ENCODE data around the gene GDI1. TPM values are rescaled to one million over a fixed set of nuclear protein-coding genes. Genes with fewer than 3 reads are reported as not detected.
"Not testable (repeated sequence)": the region's sequence is repeated elsewhere in the genome, so short reads cannot be mapped to it uniquely, and the experiment has no call there.

GDI1 gene
- total and polyA plus RNA-seq, 2 donors (not counting 1 experiment from before 2014, with no cell fraction given): 199 to 311 TPM

DNA sequence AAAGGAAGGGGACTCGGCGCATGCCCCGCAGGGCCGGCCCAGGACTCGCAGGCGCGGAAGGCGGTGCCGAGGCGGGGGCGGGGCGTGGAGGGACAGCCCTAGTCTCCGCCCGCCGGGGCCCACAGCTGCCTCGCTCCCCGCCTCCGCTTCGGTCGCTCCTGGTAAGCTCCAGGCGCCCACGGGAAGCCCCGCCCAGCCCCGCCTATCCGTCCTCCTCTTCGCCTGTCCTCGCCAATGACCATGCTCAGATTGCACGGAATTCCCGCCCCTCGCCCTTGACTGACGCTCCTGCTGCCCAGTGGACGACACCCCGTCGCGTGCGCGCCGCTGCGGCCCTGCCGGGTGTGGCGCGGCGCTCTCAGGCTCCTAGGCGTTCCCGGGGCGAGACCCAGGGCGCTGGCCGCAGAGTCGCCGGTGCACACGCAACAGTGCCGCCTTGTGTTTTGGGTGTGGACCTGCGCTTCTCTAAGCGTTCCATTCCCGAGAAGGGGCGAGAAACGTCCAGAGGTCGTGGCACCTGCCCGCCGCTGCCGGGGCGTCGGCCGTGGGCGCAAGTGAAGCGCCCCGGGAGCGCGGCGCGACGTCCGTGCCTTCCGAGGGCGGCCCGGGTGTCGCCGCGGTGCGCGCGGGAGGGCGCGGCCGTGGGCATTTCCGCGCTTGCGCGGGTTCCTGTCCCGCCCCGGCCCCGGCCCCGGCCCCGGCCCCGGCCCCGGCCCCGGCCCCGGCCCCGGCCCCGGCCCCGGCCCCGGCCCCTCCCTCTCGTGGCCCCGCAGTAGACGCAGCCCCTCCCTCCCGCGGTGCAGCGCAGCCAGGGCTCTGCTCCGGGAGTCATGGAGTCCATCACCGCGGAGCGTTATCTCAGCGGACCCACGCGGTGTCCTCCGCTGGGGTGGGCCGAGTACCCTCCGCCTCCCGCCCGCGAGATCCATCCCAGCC, 46.9 kb upstream of the GDI1 start:
- H3K36me3 ChIP-seq (replicated peaks in 1 of 2; ENCODE audit: control extremely low read depth in 1 of 2, control insufficient read depth in 1 of 2, extremely low read depth in 1 of 2, insufficient read depth in 2 of 2, low read length in 1 of 2); POLR2A ChIA-PET; H3K4me1 Mint-ChIP-seq; H3K27me3 ChIP-seq (replicated peaks in 1 of 4; ENCODE audit: control extremely low read depth in 1 of 4, control insufficient read depth in 3 of 4, insufficient read depth in 4 of 4, low read length in 3 of 4); intact Hi-C loops (cut with micrococcal nuclease); H3K9ac ChIP-seq (ENCODE audit: low read length); H4K20me1 ChIP-seq (ENCODE audit: control insufficient read depth, insufficient read depth, low read length, poor library complexity, severe bottlenecking); H3K4me3 ChIP-seq (ENCODE audit: control extremely low read depth in 1 of 5, extremely low read depth in 1 of 5, insufficient read depth in 1 of 5, low read depth in 2 of 5, low read length in 4 of 5); H3K9me3 Mint-ChIP-seq (ENCODE audit: insufficient read depth); H3K27me3 Mint-ChIP-seq; H3K4me1 ChIP-seq (ENCODE audit: control insufficient read depth in 2 of 2, insufficient read depth in 2 of 2, low read length in 2 of 2); H3K79me2 ChIP-seq (ENCODE audit: control insufficient read depth, insufficient read depth, low read length); H3K4me2 ChIP-seq (replicated peaks; ENCODE audit: low read depth, low read length, poor library complexity, severe bottlenecking); H2AFZ ChIP-seq (ENCODE audit: insufficient read depth, low read depth, low read length, poor library complexity, severe bottlenecking); DNase-seq; H3K9me3 ChIP-seq (ENCODE audit: control extremely low read depth in 1 of 3, control insufficient read depth in 2 of 3, insufficient read depth in 1 of 3, low read length in 2 of 3); H3K4me3 Mint-ChIP-seq; H3K27ac Mint-ChIP-seq; CTCF ChIA-PET: not testable (repeated sequence)
- WGBS (ENCODE audit: insufficient coverage): 0% methylated on average over 7 of the region's 121 CpGs
- peak; percentile 71 for ATAC-seq (ENCODE audit: low read depth)
- peak overlapping the region in 1 of 2 donors; percentile 38 for H3K27ac ChIP-seq (ENCODE audit: low read length in 2 of 2)

DNA sequence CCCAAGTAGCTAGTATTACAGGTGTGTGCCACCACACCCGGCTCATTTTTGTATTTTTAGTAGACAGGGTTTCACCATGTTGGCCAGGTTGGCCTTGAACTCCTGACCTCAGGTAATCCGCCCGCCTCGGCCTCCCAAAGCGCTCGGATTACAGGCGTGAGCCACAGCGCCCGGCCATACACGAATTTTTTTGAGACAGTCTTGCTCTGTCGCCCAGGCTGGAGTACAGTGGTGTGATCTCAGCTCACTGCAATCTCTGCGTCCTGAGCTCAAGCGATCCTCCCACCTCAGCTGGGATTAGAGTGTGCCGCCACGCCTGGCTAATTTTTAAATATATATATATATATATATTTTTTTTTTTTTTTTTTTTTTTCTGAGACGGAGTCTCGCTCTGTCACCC, 40.6 kb upstream of the GDI1 start:
- POLR2A ChIA-PET: interaction anchor here (0.9 to 2.8 kb wide), 2 partner anchors 13 to 18 kb away, joined by 3 to 7 read pairs; partner anchors contain the start of gene EMD
- H3K27me3 ChIP-seq (replicated peaks in 1 of 4; ENCODE audit: control extremely low read depth in 1 of 4, control insufficient read depth in 3 of 4, insufficient read depth in 4 of 4, low read length in 3 of 4); H3K4me3 ChIP-seq (ENCODE audit: control extremely low read depth in 1 of 5, extremely low read depth in 1 of 5, insufficient read depth in 1 of 5, low read depth in 2 of 5, low read length in 4 of 5); H3K9me3 ChIP-seq (ENCODE audit: control extremely low read depth in 1 of 3, control insufficient read depth in 2 of 3, insufficient read depth in 1 of 3, low read length in 2 of 3); DNase-seq; H2AFZ ChIP-seq (ENCODE audit: insufficient read depth, low read depth, low read length, poor library complexity, severe bottlenecking); H3K79me2 ChIP-seq (ENCODE audit: control insufficient read depth, insufficient read depth, low read length); H3K27me3 Mint-ChIP-seq; ATAC-seq (ENCODE audit: low read depth); H3K9ac ChIP-seq (ENCODE audit: low read length); CTCF ChIA-PET; H3K4me3 Mint-ChIP-seq; H3K27ac ChIP-seq (ENCODE audit: low read length in 2 of 2); H3K9me3 Mint-ChIP-seq (ENCODE audit: insufficient read depth); H3K27ac Mint-ChIP-seq; H3K4me2 ChIP-seq (replicated peaks; ENCODE audit: low read depth, low read length, poor library complexity, severe bottlenecking): not testable (repeated sequence)
- H3K4me1 Mint-ChIP-seq: peaks cover 16% of the 10 kb centered on the region
- intact Hi-C loops (cut with micrococcal nuclease): loop anchor here (5.0 kb wide), 2 partner anchors 96 to 121 kb away; partner anchors contain the start of genes FAM3A and SLC10A3
- Histone ChIP-seq H3K36me3 (replicated peaks in 1 of 2; ENCODE audit: control extremely low read depth in 1 of 2, control insufficient read depth in 1 of 2, extremely low read depth in 1 of 2, insufficient read depth in 2 of 2, low read length in 1 of 2) (peaks cover 0 to 20% of the 10 kb centered on the region in 2 experiments), H4K20me1 (ENCODE audit: control insufficient read depth, insufficient read depth, low read length, poor library complexity, severe bottlenecking) (peaks cover 28% of the 10 kb centered on the region), H3K4me1 (ENCODE audit: control insufficient read depth in 2 of 2, insufficient read depth in 2 of 2, low read length in 2 of 2) (peaks cover 12 to 20% of the 10 kb centered on the region in 2 donors)
- WGBS (ENCODE audit: insufficient coverage): 99% methylated on average over 10 of the region's 17 CpGs

Data from B cell (primary cell).